Cerebellar cortex (tissue), 1 donor: ENCODE measurements around the gene DPF3.
A peak's percentile ranks its signal among the peaks of the same experiment; 100 is the strongest.
"Not testable (repeated sequence)": the region's sequence is repeated elsewhere in the genome, so short reads cannot be mapped to it uniquely, and the experiment has no call there.

ENCODE experiments used
- DNase-seq: peaks from one replicate; pipeline ENCODE4 v3.0.0-alpha.2; 2015; ENCODE audit warnings: low spot score

The DPF3 gene

DNA sequence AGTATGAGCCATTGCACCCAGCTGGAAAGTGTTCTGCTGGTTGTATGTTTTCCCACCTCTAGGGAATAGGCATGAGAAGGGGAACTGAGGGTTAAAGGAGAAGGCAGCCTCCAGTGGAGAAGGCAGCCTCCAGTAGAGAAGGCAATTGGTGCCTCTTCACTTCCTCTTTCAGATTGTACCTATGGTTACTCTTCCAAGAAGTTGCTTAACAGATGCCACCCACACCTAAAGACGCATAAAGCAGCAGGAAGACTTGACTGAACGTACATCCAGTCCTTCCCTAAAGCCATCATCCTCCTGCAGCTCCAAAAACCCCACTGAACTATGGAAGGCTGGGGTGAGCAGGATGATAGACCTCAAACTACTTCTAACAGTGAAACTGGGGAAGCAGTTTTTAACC lies 13.1 kb downstream of the DPF3 start:
- DNase-seq, result no peak

- no peak for DNase-seq
These were observed 13.7 kb downstream of the DPF3 start for GRCh38 chr14:72880164-72880563.

DNA sequence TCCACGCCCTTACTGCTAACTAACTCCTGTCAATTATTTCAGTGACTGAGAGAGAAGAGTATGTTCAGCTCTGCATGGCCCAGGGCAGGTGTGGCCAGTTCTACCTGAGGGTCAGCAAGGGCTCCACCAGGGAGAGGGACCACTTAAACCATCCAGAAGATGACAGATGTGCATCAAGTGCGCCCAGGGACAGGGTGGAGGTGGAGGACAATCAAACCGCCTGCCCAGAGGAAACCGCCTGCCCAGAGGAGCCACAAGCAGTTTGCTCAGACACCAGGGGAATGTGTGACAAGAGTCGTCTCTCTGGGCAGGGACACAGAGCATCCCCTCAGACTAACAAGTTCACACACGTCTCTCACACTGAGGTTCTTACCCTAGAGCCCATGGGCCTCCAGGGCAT lies 14.5 kb downstream of the DPF3 start:
- no peak for DNase-seq

GRCh38 chr14:72878746-72879145 lies 15.2 kb downstream of the DPF3 start:
- DNase-seq, result no peak

GRCh38 chr14:72876710-72877063 lies 17.2 kb downstream of the DPF3 start:
- DNase-seq, result no peak

- peak; percentile 75 for DNase-seq
These were observed 17.7 kb downstream of the DPF3 start for GRCh38 chr14:72876005-72876709.

GRCh38 chr14:72870878-72871277 lies 23.0 kb downstream of the DPF3 start:
- not testable (repeated sequence) for DNase-seq

GRCh38 chr14:72869407-72870329 lies 24.2 kb downstream of the DPF3 start:
- no peak for DNase-seq

- no peak for DNase-seq
These were observed 25.4 kb downstream of the DPF3 start for GRCh38 chr14:72868500-72868899.

GRCh38 chr14:72864712-72865365 lies 29.1 kb downstream of the DPF3 start:
- DNase-seq, result no peak

DNA sequence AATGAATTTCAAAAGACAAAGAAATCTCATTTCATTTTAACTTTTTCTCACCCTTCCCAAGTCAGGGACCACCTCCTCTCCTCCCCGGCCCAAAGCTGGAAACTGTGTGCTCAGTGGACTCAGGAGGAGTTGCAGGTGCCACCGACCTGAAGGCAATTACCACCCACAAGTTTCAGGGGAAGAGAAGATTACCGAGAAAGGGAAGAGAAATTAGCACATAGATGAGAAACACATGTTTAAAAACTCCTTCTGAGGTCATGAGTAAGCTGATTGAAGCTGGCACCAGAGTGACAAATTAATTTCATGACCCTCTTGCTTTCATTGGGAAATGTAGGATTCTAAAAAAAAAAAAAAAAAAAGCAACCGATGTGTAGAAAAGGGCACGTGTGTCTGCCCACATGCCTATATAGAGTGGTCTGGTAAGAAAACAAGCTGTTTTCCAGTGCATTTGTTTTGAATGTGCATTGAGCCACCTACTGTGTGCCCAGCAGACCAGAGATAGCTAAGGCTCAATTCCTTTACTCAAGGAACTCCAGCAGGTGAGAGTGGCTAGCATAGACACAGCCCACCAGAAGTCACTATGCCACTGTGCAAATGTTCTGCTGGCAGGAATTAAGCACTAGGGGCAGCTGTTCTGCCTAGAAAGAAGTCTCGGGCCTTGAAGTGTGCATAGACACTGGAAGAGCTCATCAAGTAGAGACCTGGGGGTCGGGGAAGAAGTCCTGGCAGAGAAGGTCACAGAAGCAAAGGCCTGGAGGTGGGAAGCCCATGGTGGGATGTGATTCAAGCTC lies 30.5 kb downstream of the DPF3 start:
- DNase-seq, result no peak

GRCh38 chr14:72856530-72857266 lies 37.2 kb downstream of the DPF3 start:
- DNase-seq, result no peak

DNA sequence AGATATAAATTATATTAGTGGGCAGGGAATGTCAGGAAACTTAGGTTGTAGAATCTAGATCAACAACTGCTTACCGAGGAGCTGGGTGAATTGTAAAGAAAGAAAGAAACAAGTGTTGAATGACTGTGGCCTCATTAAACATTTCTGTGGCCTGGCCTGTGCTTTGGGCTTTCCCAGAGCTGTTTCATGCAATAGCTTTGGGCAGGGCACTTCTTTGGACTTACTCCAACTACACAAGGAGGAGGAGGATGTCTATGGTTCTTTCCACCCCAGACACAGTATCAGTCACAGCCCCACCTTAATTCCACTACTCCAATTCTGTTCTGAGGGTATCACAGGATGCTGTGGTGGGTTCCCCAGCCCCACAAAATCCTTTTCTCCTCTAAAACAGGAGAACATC lies 38.0 kb downstream of the DPF3 start:
- no peak for DNase-seq

DNA sequence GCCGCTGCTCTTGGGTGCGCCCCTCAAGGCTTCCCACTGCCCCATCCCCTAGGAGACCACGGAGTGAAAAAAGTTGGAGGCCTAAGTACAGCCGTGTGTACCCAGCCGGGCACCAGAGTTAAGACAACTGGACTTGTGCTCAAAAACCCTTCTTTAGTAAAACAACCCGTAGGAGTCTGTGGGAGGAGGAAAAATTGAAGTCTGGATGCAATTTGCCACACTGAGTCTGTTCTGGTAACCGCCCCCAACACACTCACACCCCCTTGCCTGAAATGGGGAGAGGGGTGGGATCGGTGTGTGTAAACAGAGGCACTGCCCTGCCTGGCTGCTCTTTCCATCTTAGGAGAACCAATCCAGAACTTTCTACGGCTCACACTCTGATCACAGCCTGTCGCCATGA lies 41.7 kb downstream of the DPF3 start:
- DNase-seq, result no peak

DNA sequence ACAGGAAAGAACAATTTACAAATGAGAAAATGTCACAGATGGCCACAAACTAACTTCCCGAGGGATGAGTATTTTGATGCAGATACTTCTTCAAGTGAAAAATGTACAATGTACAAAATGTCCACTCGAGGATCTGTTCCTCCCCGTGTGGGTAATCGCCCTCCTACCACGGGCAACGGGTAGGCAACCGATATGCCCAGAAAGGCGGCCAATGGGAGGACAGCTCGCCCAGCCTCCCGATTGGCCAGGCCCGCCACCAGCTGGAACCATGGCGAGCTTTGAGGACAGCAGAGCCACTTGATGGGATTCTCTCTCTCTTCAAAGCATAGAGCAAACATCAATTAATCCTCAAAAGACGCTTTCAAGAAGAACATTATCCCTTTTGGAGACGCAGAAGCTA lies 42.3 kb downstream of the DPF3 start:
- DNase-seq, result no peak

GRCh38 chr14:72850360-72850759 lies 43.5 kb downstream of the DPF3 start:
- no peak for DNase-seq

DNA sequence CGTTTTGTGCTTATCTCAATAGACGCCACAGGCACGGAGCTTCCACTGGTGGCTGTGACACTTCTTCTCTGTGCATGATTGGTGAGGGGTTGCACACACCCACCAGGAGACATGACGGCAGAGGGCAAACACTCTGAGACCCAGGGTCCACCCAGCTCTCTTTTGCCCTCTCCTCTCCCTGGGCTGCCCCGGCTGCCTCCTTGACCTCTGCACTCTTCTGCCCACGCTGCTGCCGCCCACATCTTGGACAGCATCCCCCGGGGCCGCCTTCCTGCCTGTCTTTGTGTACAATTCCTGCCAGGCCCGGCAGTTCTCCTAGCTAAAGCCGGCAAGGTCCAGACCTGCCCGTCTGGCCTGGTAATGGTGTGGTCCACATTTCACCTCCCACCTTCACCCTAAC lies 44.7 kb downstream of the DPF3 start:
- no peak for DNase-seq

DNA sequence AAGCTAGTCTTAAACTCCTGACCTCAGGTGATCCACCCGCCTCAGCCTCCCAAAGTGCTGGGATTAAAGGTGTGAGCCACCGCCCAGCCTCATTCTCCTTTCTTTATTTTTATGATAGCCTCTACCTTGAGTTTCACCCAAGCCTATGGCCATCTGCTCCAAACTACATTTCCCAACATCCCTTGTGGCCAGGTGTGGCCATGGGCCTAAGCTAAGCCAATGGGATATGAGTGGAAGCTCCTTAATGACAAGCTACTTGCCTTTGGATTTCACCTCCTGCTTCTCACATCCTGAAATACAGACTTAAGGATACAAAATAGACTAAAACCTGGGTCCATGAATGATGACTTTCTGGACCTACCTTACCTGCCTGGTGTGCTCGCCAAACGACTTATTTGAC lies 46.2 kb downstream of the DPF3 start:
- no peak for DNase-seq

GRCh38 chr14:72845683-72846082 lies 48.2 kb downstream of the DPF3 start:
- DNase-seq, result no peak

GRCh38 chr14:72845196-72845595 lies 48.7 kb downstream of the DPF3 start:
- DNase-seq, result no peak

- no peak for DNase-seq
These were observed 49.4 kb downstream of the DPF3 start for GRCh38 chr14:72844524-72844923.
